Adrenal gland (tissue), 5 donors: ENCODE data around the gene MTR.

ENCODE experiments used
- POLR2A ChIP-seq, 2 donors: fragments of 450-650 bp; IDR thresholded peaks; one replicate each; pipeline ENCODE4 v1.6.1; 2017; ENCODE audit warnings: antibody characterized with exemption in 2 of 2, mild to moderate bottlenecking in 2 of 2, moderate library complexity in 1 of 2
- TF ChIP-seq, protein P1 (sequence below), 6 experiments: fragments of 450-650 bp in 4 of 6; fragments of 200-600 bp in 2 of 6; sonication (generic) in 1 of 6; IDR thresholded peaks; 1 replicate in 5 of 6; 2 replicates in 1 of 6; pipeline versions ENCODE4 v1.5.1 to v1.8.0; 2016 to 2021; ENCODE audit warnings: antibody characterized with exemption in 6 of 6, mild to moderate bottlenecking in 2 of 6, moderate library complexity in 1 of 6
- donor health status: DM: no; HTN: no; CAD: no.

DNA sequence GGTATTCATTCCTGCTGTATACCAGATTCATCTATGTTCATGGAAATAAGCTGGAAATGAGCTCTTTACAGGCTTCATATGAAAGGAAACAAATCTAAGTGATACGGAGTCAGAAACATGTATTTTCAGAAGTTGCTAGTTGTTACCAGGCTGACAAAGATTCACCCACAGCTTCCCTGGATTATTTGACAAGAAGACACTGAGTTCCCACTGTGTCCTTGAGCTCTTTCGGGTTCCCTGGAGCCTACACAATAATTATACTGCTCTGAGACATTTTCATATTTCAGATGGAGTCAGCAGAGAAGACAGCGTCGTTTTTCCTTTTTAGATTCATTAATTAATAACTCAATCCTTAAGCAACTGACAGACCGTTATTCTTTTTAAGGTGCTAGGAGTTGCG, 29.3 kb upstream of the MTR start:
- TF ChIP-seq, protein P1, sequence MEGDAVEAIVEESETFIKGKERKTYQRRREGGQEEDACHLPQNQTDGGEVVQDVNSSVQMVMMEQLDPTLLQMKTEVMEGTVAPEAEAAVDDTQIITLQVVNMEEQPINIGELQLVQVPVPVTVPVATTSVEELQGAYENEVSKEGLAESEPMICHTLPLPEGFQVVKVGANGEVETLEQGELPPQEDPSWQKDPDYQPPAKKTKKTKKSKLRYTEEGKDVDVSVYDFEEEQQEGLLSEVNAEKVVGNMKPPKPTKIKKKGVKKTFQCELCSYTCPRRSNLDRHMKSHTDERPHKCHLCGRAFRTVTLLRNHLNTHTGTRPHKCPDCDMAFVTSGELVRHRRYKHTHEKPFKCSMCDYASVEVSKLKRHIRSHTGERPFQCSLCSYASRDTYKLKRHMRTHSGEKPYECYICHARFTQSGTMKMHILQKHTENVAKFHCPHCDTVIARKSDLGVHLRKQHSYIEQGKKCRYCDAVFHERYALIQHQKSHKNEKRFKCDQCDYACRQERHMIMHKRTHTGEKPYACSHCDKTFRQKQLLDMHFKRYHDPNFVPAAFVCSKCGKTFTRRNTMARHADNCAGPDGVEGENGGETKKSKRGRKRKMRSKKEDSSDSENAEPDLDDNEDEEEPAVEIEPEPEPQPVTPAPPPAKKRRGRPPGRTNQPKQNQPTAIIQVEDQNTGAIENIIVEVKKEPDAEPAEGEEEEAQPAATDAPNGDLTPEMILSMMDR (IDR thresholded peaks at IDR 0.05): no peak
- no peak for TF ChIP-seq POLR2A (IDR thresholded peaks at IDR 0.05)
